ENCODE results near the gene NSL1. TPM values are rescaled to one million over a fixed set of nuclear protein-coding genes. Genes with fewer than 3 reads are reported as not detected.

The NSL1 gene
- total and polyA plus RNA-seq, 11 donors: 9.8 to 38.0 (median 24.9) TPM

- H3K4me1 ChIP-seq: peaks cover 0 to 56% (median 17%) of the 10 kb centered on the region in 12 donors
- no peak for ATAC-seq
- no peak for DNase-seq
- TF ChIP-seq CTCF (IDR thresholded peaks at IDR 0.05) (no peak), POLR2A (IDR thresholded peaks at IDR 0.05) (no peak)
- H3K36me3 ChIP-seq: no peaks in the 10 kb centered on the region
- H3K27ac ChIP-seq: peak overlapping the region in 1 of 12 donors; percentile 84
- no peaks in the 10 kb centered on the region for H3K27me3 ChIP-seq
- H3K9me3 ChIP-seq: no peaks in the 10 kb centered on the region
- no peak overlapping the region for H3K4me3 ChIP-seq
- intact Hi-C loops (cut with DNase I): no loop called here
- WGBS, 4 donors: 71 to 87% (median 83%) methylated on average over 8 of the region's 8 CpGs
Observed at GRCh38 chr1:212754193-212754592, 37.4 kb downstream of the NSL1 start.

GRCh38 chr1:212753749-212754148 is 37.8 kb downstream of the NSL1 start:
- no peaks in the 10 kb centered on the region for H3K36me3 ChIP-seq
- intact Hi-C loops (cut with DNase I): no loop called here
- no peaks in the 10 kb centered on the region for H3K9me3 ChIP-seq
- no peak overlapping the region for H3K4me3 ChIP-seq
- DNase-seq (no peak), ATAC-seq (no peak)
- H3K27ac ChIP-seq: peak overlapping the region in 1 of 12 donors; percentile 84
- no peaks in the 10 kb centered on the region for H3K27me3 ChIP-seq
- TF ChIP-seq POLR2A (IDR thresholded peaks at IDR 0.05): no peak
- TF ChIP-seq CTCF (IDR thresholded peaks at IDR 0.05): no peak
- H3K4me1 ChIP-seq: peaks cover 0 to 56% (median 17%) of the 10 kb centered on the region in 12 donors

- intact Hi-C loops (cut with DNase I): no loop called here
- Histone ChIP-seq H3K36me3 (no peaks in the 10 kb centered on the region), H3K9me3 (no peaks in the 10 kb centered on the region), H3K4me3 (peak overlapping the region in 4 of 12 donors; percentile 10 to 29 (median 22)), H3K27ac (peak overlapping the region in 2 of 12 donors; percentile 34 to 84), H3K4me1 (peaks cover 0 to 56% (median 17%) of the 10 kb centered on the region in 12 donors), H3K27me3 (no peaks in the 10 kb centered on the region)
- WGBS, 4 donors: 56 to 65% (median 59%) methylated on average over 3 of the region's 3 CpGs
- ATAC-seq (no peak), DNase-seq (no peak)
- TF ChIP-seq POLR2A (IDR thresholded peaks at IDR 0.05) (no peak), CTCF (IDR thresholded peaks at IDR 0.05) (no peak)
Observed at GRCh38 chr1:212752934-212753497, 38.6 kb downstream of the NSL1 start.

- intact Hi-C loops (cut with DNase I): no loop called here
- Histone ChIP-seq H3K27me3 (no peaks in the 10 kb centered on the region), H3K9me3 (no peaks in the 10 kb centered on the region), H3K36me3 (no peaks in the 10 kb centered on the region), H3K27ac (peak overlapping the region in 2 of 12 donors; percentile 34 to 84), H3K4me3 (peak overlapping the region in 3 of 12 donors; percentile 20 to 29 (median 23)), H3K4me1 (peaks cover 0 to 56% (median 17%) of the 10 kb centered on the region in 12 donors)
- no peak for DNase-seq
- 57 to 98% (median 74%) methylated on average over 3 of the region's 3 CpGs for WGBS, 4 donors
- ATAC-seq: peak; percentile 41 to 73 (median 66)
- TF ChIP-seq CTCF (IDR thresholded peaks at IDR 0.05) (no peak), POLR2A (IDR thresholded peaks at IDR 0.05) (no peak)
Observed at GRCh38 chr1:212752252-212752933, 39.2 kb downstream of the NSL1 start.

Data from heart left ventricle (tissue), 16 donors.